K562 (cell line): ENCODE measurements around the gene CHCHD5. TPM values are rescaled to one million over a fixed set of nuclear protein-coding genes. Genes with fewer than 3 reads are reported as not detected.

ENCODE experiments used
- BCOR ChIP-seq: fragments of 450-650 bp; IDR thresholded peaks from 2 replicates; pipeline ENCODE4 v1.6.1; 2016
- BRCA1 ChIP-seq, 2 experiments: fragments of 450-650 bp in 1 of 2; sonication (generic) in 1 of 2; formaldehyde crosslinking in 1 of 2; IDR thresholded peaks; 2 replicates each; pipeline versions ENCODE4 v1.5.0 to v1.6.1; 2017 to 2020; ENCODE audit warnings: mild to moderate bottlenecking in 1 of 2, missing genetic modification reagents in 1 of 2
- BRD4 ChIP-seq: fragments of 200-600 bp; sonication (generic); IDR thresholded peaks from 2 replicates; pipeline ENCODE4 v1.6.1; 2017; ENCODE audit warnings: inconsistent platforms
- CBFA2T3 ChIP-seq: fragments of 450-650 bp; IDR thresholded peaks from 2 replicates; pipeline ENCODE4 v1.6.1; 2017
- GTF2A2 ChIP-seq: IDR thresholded peaks from 2 replicates; pipeline ENCODE4 v1.6.1; 2016; ENCODE audit warnings: mild to moderate bottlenecking, missing genetic modification characterization, missing compliant biosample characterization
- HMG20B ChIP-seq: fragments of 250-450 bp; sonication (Bioruptor Pico); IDR thresholded peaks from 2 replicates; pipeline ENCODE4 v1.5.0; 2021; ENCODE audit warnings: mild to moderate bottlenecking
- NCOA1 ChIP-seq: fragments of 450-650 bp; IDR thresholded peaks from 2 replicates; pipeline ENCODE4 v1.6.1; 2016; ENCODE audit warnings: low read depth
- POLR2A ChIP-seq: fragments of 450-650 bp; conservative IDR thresholded peaks from 2 replicates; pipeline ENCODE4 v1.6.1; 2016
- POLR2AphosphoS5 ChIP-seq: IDR thresholded peaks from 2 replicates; pipeline ENCODE4 v1.6.1; 2011; ENCODE audit warnings: mild to moderate bottlenecking, low read depth, low read length, moderate library complexity; ENCODE audit not compliant: control insufficient read depth, insufficient read depth
- RAD21 ChIP-seq, 2 experiments: fragments of 250-450 bp in 1 of 2; fragments of 450-650 bp in 1 of 2; sonication (Bioruptor Pico) in 1 of 2; formaldehyde crosslinking in 1 of 2; IDR thresholded peaks in 1 of 2; conservative IDR thresholded peaks in 1 of 2; 2 replicates each; pipeline versions ENCODE4 v1.4.0 to v1.8.0; 2020 to 2022; ENCODE audit warnings: mild to moderate bottlenecking in 2 of 2, moderate library complexity in 1 of 2
- SMARCE1 ChIP-seq: fragments of 450-650 bp; IDR thresholded peaks from 2 replicates; pipeline ENCODE4 v1.7.1; 2016; ENCODE audit warnings: mild to moderate bottlenecking
- SREBF1 ChIP-seq: fragments of 150-350 bp; IDR thresholded peaks from 2 replicates; pipeline ENCODE4 v1.6.1; 2014; ENCODE audit warnings: antibody characterized with exemption, low read depth, low read length, borderline replicate concordance
- ZC3H4 ChIP-seq: sonication (generic); formaldehyde crosslinking; IDR thresholded peaks from 2 replicates; pipeline ENCODE4 v1.9.0; 2021; ENCODE audit warnings: missing genetic modification reagents, borderline replicate concordance
- ZNF3 ChIP-seq: fragments of 250-450 bp; sonication (Bioruptor Pico); IDR thresholded peaks from 2 replicates; pipeline ENCODE4 v1.5.0; 2021; ENCODE audit warnings: mild to moderate bottlenecking, moderate library complexity
- ZNF444 ChIP-seq: fragments of 250-450 bp; sonication (Bioruptor Pico); IDR thresholded peaks from 2 replicates; pipeline ENCODE4 v1.4.0; 2020; ENCODE audit warnings: mild to moderate bottlenecking, moderate library complexity
- ZNF785 ChIP-seq: fragments of 250-450 bp; sonication (Bioruptor Pico); IDR thresholded peaks from 2 replicates; pipeline ENCODE4 v1.4.0; 2020; ENCODE audit warnings: mild to moderate bottlenecking
- polyA plus RNA-seq, 8 experiments: library from polyadenylated mRNA; depleted of rRNA in 4 of 8; stranded (reverse) in 5 of 8; unstranded in 3 of 8; fragments of >200 nt; fragmentation: Nextera tagmentation in 2 of 8; fragmentation: Illumina TruSeq in 1 of 8; extraction: Ambion mirVana in 2 of 8; extraction: Trizol in 1 of 8; gene quantifications; 2 replicates each; pipeline versions ENCODE4 v1.2.1 to v1.2.3, GENCODE V29; 2011 to 2014; ENCODE audit warnings: inconsistent platforms in 1 of 8, missing spikeins in 1 of 8
- total RNA-seq, 7 experiments: library from RNA; depleted of rRNA in 6 of 7; stranded (reverse); fragments of >200 nt in 6 of 7; fragmentation: Illumina TruSeq in 2 of 7; extraction: Trizol in 2 of 7; gene quantifications; 2 replicates each; pipeline versions ENCODE4 v1.2.1 to v1.2.3, GENCODE V29; 2011 to 2021; ENCODE audit warnings: low replicate concordance in 1 of 7
- TF ChIP-seq, protein P1 (sequence below): fragments of 450-650 bp; IDR thresholded peaks from 2 replicates; pipeline ENCODE4 v1.6.1; 2018; ENCODE audit warnings: mild to moderate bottlenecking, low read depth; ENCODE audit not compliant: partially characterized antibody
- TF ChIP-seq, protein P2 (sequence below): fragments of 250-450 bp; sonication (Bioruptor Pico); IDR thresholded peaks from 2 replicates; pipeline ENCODE4 v1.8.0; 2022; ENCODE audit warnings: inconsistent platforms, mild to moderate bottlenecking, moderate library complexity, borderline replicate concordance
- TF ChIP-seq, protein P3 (sequence below): fragments of 250-450 bp; sonication (Bioruptor Pico); IDR thresholded peaks from 2 replicates; pipeline ENCODE4 v1.8.0; 2021; ENCODE audit warnings: moderate library complexity, mild to moderate bottlenecking, inconsistent platforms
- TF ChIP-seq, protein P4 (sequence below): sonication (generic); formaldehyde crosslinking; IDR thresholded peaks from 2 replicates; pipeline ENCODE4 v1.9.0; 2022; ENCODE audit warnings: mild to moderate bottlenecking, missing genetic modification reagents

CHCHD5 gene
- total and polyA plus RNA-seq, 9 of the 15 experiments (the other 6 are each of a cell fraction or from before 2014, with no cell fraction given) = 7.4 to 79.3 (median 33.4) TPM

DNA sequence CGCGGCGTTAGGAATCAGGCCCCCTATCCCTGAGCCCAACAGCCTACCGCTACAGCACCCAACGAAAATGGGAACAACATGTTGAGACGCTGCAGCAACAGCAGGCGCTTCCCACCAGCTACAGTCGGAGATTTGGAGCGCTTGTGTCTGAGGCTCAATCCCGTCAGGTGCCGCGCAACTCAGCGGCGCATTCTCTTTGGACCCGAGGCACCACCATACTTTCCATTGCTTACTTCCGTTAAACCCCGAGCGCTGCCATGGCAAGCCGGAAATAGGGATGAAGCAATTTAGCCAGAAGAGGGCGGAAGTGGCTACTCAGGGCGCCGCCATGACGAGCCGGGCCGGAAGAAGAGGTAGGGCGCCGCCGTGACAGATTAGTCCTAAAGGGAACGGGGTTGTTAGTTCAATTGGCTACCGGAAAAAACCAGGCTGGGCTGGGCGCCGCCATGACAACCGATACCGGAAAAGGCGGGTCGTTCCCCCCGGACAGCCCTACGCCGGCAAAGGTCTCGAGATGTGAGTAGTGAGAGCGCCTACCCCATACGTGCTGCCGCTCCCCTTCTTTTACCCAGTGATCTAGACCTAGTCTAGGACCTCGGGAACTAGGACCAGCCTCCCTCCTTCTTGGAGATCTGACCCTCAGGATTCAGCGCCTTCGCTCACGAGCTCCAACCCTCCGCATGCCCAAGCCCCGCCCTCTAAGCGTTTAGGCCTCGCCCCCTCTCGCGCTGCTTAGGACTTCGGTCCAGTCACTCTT, at the start of gene CHCHD5 (continued):
- TF ChIP-seq, protein P1, sequence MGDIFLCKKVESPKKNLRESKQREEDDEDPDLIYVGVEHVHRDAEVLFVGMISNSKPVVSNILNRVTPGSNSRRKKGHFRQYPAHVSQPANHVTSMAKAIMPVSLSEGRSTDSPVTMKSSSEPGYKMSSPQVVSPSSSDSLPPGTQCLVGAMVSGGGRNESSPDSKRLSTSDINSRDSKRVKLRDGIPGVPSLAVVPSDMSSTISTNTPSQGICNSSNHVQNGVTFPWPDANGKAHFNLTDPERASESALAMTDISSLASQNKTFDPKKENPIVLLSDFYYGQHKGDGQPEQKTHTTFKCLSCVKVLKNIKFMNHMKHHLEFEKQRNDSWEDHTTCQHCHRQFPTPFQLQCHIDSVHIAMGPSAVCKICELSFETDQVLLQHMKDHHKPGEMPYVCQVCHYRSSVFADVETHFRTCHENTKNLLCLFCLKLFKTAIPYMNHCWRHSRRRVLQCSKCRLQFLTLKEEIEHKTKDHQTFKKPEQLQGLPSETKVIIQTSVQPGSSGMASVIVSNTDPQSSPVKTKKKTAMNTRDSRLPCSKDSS = no peak
- TF ChIP-seq CBFA2T3 = no peak
- TF ChIP-seq BCOR = no peak
- TF ChIP-seq POLR2AphosphoS5 = peak; percentile 84
- no peak for TF ChIP-seq ZNF785 (CRISPR knock-in tag)
- no peak for TF ChIP-seq BRD4
- TF ChIP-seq GTF2A2 (tag) = no peak
- no peak for TF ChIP-seq ZNF3 (CRISPR knock-in tag)
- no peak for TF ChIP-seq SREBF1
- TF ChIP-seq, protein P2, sequence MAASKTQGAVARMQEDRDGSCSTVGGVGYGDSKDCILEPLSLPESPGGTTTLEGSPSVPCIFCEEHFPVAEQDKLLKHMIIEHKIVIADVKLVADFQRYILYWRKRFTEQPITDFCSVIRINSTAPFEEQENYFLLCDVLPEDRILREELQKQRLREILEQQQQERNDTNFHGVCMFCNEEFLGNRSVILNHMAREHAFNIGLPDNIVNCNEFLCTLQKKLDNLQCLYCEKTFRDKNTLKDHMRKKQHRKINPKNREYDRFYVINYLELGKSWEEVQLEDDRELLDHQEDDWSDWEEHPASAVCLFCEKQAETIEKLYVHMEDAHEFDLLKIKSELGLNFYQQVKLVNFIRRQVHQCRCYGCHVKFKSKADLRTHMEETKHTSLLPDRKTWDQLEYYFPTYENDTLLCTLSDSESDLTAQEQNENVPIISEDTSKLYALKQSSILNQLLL (CRISPR knock-in tag) = no peak
- TF ChIP-seq, protein P3, sequence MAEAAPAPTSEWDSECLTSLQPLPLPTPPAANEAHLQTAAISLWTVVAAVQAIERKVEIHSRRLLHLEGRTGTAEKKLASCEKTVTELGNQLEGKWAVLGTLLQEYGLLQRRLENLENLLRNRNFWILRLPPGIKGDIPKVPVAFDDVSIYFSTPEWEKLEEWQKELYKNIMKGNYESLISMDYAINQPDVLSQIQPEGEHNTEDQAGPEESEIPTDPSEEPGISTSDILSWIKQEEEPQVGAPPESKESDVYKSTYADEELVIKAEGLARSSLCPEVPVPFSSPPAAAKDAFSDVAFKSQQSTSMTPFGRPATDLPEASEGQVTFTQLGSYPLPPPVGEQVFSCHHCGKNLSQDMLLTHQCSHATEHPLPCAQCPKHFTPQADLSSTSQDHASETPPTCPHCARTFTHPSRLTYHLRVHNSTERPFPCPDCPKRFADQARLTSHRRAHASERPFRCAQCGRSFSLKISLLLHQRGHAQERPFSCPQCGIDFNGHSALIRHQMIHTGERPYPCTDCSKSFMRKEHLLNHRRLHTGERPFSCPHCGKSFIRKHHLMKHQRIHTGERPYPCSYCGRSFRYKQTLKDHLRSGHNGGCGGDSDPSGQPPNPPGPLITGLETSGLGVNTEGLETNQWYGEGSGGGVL (CRISPR knock-in tag) = no peak
- TF ChIP-seq ZNF444 = no peak
- TF ChIP-seq, protein P4, sequence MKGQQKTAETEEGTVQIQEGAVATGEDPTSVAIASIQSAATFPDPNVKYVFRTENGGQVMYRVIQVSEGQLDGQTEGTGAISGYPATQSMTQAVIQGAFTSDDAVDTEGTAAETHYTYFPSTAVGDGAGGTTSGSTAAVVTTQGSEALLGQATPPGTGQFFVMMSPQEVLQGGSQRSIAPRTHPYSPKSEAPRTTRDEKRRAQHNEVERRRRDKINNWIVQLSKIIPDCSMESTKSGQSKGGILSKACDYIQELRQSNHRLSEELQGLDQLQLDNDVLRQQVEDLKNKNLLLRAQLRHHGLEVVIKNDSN (CRISPR knock-in tag) = peak; percentile 36; the same call in 1 of the 2 replicates
- 0 out of 2 replicates have a peak, but pooled peaks have one; percentile 23 for TF ChIP-seq SMARCE1
- TF ChIP-seq HMG20B (CRISPR knock-in tag) = no peak
- 0 out of 2 replicates have a peak, but pooled peaks have one; percentile 27 for TF ChIP-seq NCOA1
- TF ChIP-seq RAD21 (CRISPR knock-in tag; conservative IDR thresholded peaks at IDR 0.05 in 1 of 2, IDR thresholded peaks at IDR 0.05 in 1 of 2) = no peak
- no peak for TF ChIP-seq BRCA1 (IDR thresholded peaks at IDR 0.05)
- TF ChIP-seq BRCA1 (CRISPR knock-in tag; IDR thresholded peaks at IDR 0.05) = no peak
- no peak; the same call in 1 of the 2 replicates for TF ChIP-seq ZC3H4 (CRISPR knock-in tag)
- TF ChIP-seq POLR2A = peak; percentile 95
